Common myeloid progenitor, CD34-positive (primary cell): ENCODE results near the gene RFC5.
"Not testable (repeated sequence)": the region's sequence is repeated elsewhere in the genome, so short reads cannot be mapped to it uniquely, and the experiment has no call there.

ENCODE experiments used
- CTCF ChIA-PET: fragments of 350-600 bp; sonication (Branson Sonifier 250); formaldehyde crosslinking; loops from one replicate; lab custom pipeline; 2021; ENCODE audit warnings: antibody characterized with exemption; lab: Charles Lee
- POLR2A ChIA-PET: fragments of 350-600 bp; sonication (Branson Sonifier 250); formaldehyde crosslinking; loops from one replicate; lab custom pipeline; 2021; ENCODE audit warnings: antibody characterized with exemption; lab: Charles Lee
- DNase-seq, 3 donors: peaks; one replicate each; pipeline versions ENCODE4 v3.0.0 to v3.0.0-alpha.2; 2013
- H3K27ac ChIP-seq, 2 experiments: 1 replicate in 1 of 2; 2 replicates in 1 of 2; pipeline ENCODE4 v1.7.0; 2013; ENCODE audit warnings: inconsistent platforms in 2 of 2, low read length in 2 of 2, mild to moderate bottlenecking in 2 of 2, low read depth in 1 of 2, moderate library complexity in 1 of 2; ENCODE audit not compliant: severe bottlenecking in 2 of 2, insufficient read depth in 1 of 2, poor library complexity in 1 of 2
- H3K27me3 ChIP-seq, 5 experiments: replicated peaks in 2 of 5; 1 replicate in 3 of 5; 2 replicates in 2 of 5; pipeline versions ENCODE4 v1.6.1 to v1.7.0; 2013; ENCODE audit warnings: low read length in 4 of 5, mild to moderate bottlenecking in 2 of 5, moderate library complexity in 2 of 5, inconsistent platforms in 1 of 5; ENCODE audit not compliant: insufficient read depth in 5 of 5, control insufficient read depth in 4 of 5
- H3K36me3 ChIP-seq, 4 experiments: 1 replicate in 2 of 4; 2 replicates in 2 of 4; pipeline versions ENCODE4 v1.6.1 to v1.7.0; 2013; ENCODE audit warnings: low read length in 3 of 4, control low read depth in 1 of 4, mild to moderate bottlenecking in 1 of 4; ENCODE audit not compliant: control insufficient read depth in 4 of 4, insufficient read depth in 4 of 4
- H3K4me1 ChIP-seq, 4 experiments: 1 replicate in 3 of 4; 2 replicates in 1 of 4; pipeline versions ENCODE4 v1.6.1 to v1.7.1; 2013; ENCODE audit warnings: low read length in 3 of 4, mild to moderate bottlenecking in 3 of 4, control low read depth in 1 of 4, inconsistent platforms in 1 of 4, moderate library complexity in 1 of 4; ENCODE audit not compliant: control insufficient read depth in 4 of 4, insufficient read depth in 4 of 4; ENCODE audit errors: control extremely low read depth in 1 of 4
- H3K4me3 ChIP-seq, 7 experiments: 1 replicate in 4 of 7; 2 replicates in 3 of 7; pipeline versions ENCODE4 v1.5.1 to v1.7.0; 2013; ENCODE audit warnings: mild to moderate bottlenecking in 7 of 7, low read length in 6 of 7, moderate library complexity in 6 of 7, inconsistent platforms in 2 of 7, low read depth in 2 of 7, control low read depth in 1 of 7; ENCODE audit not compliant: insufficient read depth in 4 of 7, control insufficient read depth in 1 of 7; ENCODE audit errors: extremely low read depth in 1 of 7
- H3K9me3 ChIP-seq, 5 experiments: 1 replicate in 4 of 5; 2 replicates in 1 of 5; pipeline versions ENCODE4 v1.6.1 to v1.7.1; 2013; ENCODE audit warnings: low read length in 4 of 5, mild to moderate bottlenecking in 2 of 5, inconsistent platforms in 1 of 5, low read depth in 1 of 5, moderate library complexity in 1 of 5; ENCODE audit not compliant: control insufficient read depth in 4 of 5, insufficient read depth in 2 of 5; ENCODE audit errors: control extremely low read depth in 1 of 5
- WGBS: methylation state at CpG from one replicate; pipeline ENCODE4 v1.1.5; 2013; ENCODE audit not compliant: insufficient coverage; 5-methylcytosine and 5-hydroxymethylcytosine counted together

RFC5 gene

GRCh38 chr12:118015306-118015705 is 1.2 kb upstream of the RFC5 start:
- H3K9me3 ChIP-seq: no peaks in the 10 kb centered on the region
- H3K4me1 ChIP-seq: peaks cover 9 to 19% (median 16%) of the 10 kb centered on the region in 4 experiments
- no peak overlapping the region for H3K27ac ChIP-seq
- DNase-seq: no peak
- peaks cover 0 to 4% (median 0%) of the 10 kb centered on the region in 5 experiments for H3K27me3 ChIP-seq
- 94% methylated on average over 2 of the region's 2 CpGs for WGBS
- CTCF ChIA-PET: no interaction called here
- POLR2A ChIA-PET: no interaction called here
- H3K36me3 ChIP-seq: peaks cover under 1 to 14% (median 13%) of the 10 kb centered on the region in 4 experiments
- no peak overlapping the region for H3K4me3 ChIP-seq

- DNase-seq: no peak
- Histone ChIP-seq H3K4me1 (peaks cover 9 to 19% (median 16%) of the 10 kb centered on the region in 4 experiments), H3K4me3 (peak overlapping the region in 5 of 7 experiments; percentile 15 to 91 (median 90)), H3K36me3 (peaks cover 2 to 20% (median 17%) of the 10 kb centered on the region in 4 experiments), H3K27ac (no peak overlapping the region), H3K27me3 (peaks cover 0 to 4% (median 0%) of the 10 kb centered on the region in 5 experiments), H3K9me3 (no peaks in the 10 kb centered on the region)
- WGBS: 93% methylated on average over 2 of the region's 9 CpGs
- POLR2A ChIA-PET: no interaction called here
- CTCF ChIA-PET: interaction anchor here (0.9 kb wide), 1 partner anchor 161 kb away, joined by 3 read pairs; no protein-coding TSS in a partner anchor
Observed at GRCh38 chr12:118015944-118016343, 559 bp upstream of the RFC5 start.

GRCh38 chr12:118017926-118018325 is 1.4 kb downstream of the RFC5 start:
- DNase-seq: no peak
- ChIA-PET POLR2A (no interaction called here), CTCF (no interaction called here)
- Histone ChIP-seq H3K27me3 (peaks cover 0 to 4% (median 0%) of the 10 kb centered on the region in 5 experiments), H3K4me1 (peaks cover 9 to 19% (median 16%) of the 10 kb centered on the region in 4 experiments), H3K9me3 (no peaks in the 10 kb centered on the region), H3K4me3 (peak overlapping the region in 1 of 7 experiments; percentile 91), H3K36me3 (peaks cover 4 to 34% (median 23%) of the 10 kb centered on the region in 4 experiments), H3K27ac (no peak overlapping the region)

DNA sequence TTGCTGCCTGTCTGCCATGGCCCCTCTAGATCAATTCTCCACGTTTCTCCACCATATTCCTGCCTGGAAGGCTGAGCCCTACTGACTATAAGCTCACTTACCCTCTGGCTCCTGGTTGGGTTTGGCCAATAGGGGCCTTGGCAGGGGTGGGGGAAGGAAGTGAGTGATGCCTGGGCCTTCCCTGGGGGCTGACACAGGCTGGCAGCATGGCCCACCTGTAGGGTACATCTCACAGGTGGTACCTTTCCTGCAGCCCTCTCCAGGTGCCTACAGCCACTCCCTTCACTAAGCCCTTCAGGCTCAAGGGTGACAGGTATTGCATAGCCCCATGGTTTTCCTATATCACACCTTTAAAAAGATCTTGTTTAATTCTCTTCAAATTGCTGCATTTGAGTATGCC is 3.5 kb downstream of the RFC5 start:
- H3K27ac ChIP-seq: no peak overlapping the region
- no peak for DNase-seq
- CTCF ChIA-PET: interaction anchor here (0.9 to 1.2 kb wide), 2 partner anchors 36 to 145 kb away, joined by 3 to 4 read pairs; no protein-coding TSS in a partner anchor
- POLR2A ChIA-PET: no interaction called here
- peaks cover 5 to 50% (median 30%) of the 10 kb centered on the region in 4 experiments for H3K36me3 ChIP-seq
- H3K4me3 ChIP-seq: no peak overlapping the region
- no peaks in the 10 kb centered on the region for H3K27me3 ChIP-seq
- 100% methylated on average over 1 of the region's 1 CpG for WGBS
- H3K4me1 ChIP-seq: peaks cover 9 to 19% (median 16%) of the 10 kb centered on the region in 4 experiments
- H3K9me3 ChIP-seq: no peaks in the 10 kb centered on the region

DNA sequence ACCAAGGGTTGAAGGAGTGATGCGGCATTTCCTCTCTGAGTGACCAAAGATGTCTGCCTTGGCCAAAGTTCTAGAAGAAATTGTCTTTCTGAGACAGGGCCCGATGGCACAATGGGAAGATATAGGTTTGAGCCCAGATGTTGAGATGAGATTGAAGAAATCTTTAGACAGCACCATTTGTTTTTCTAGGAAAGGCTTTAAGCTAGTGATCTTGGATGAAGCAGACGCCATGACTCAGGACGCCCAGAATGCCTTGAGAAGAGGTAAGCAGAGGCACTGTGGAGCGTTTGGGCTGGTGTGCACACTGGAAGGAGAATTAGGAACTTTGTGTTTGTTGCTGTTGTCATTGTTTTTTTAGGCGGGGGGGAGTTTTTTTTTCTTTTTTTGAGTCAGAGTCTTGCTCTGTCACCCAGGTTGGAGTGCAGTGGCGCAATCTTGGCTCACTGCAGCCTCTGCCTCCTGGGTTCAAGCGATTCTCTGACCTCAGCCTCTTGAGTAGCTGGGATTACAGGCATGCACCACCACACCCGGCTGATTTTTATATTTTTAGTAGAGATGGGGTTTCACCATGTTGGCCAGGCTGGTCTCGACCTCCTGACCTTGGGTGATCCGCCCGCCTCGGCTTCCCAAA is 5.7 kb downstream of the RFC5 start:
- peaks cover 7 to 71% (median 46%) of the 10 kb centered on the region in 4 experiments for H3K36me3 ChIP-seq
- CTCF ChIA-PET, H3K27ac ChIP-seq, H3K4me1 ChIP-seq, H3K9me3 ChIP-seq, H3K4me3 ChIP-seq, H3K27me3 ChIP-seq, POLR2A ChIA-PET, DNase-seq: not testable (repeated sequence)
- WGBS: 96% methylated on average over 10 of the region's 13 CpGs

- Histone ChIP-seq H3K9me3 (no peaks in the 10 kb centered on the region), H3K27ac (no peak overlapping the region), H3K27me3 (no peaks in the 10 kb centered on the region), H3K4me3 (no peak overlapping the region), H3K36me3 (peaks cover 8 to 73% (median 47%) of the 10 kb centered on the region in 4 experiments), H3K4me1 (peaks cover 0 to 4% (median 2%) of the 10 kb centered on the region in 4 experiments)
- ChIA-PET POLR2A (no interaction called here), CTCF (interaction anchor here (0.5 to 1.0 kb wide), 3 partner anchors 10 to 148 kb away, joined by 3 read pairs; no protein-coding TSS in a partner anchor)
- no peak for DNase-seq
- WGBS: 100% methylated on average over 1 of the region's 3 CpGs
Observed at GRCh38 chr12:118022728-118023109, 6.2 kb downstream of the RFC5 start.

GRCh38 chr12:118023301-118023860 is 6.9 kb downstream of the RFC5 start:
- no peaks in the 10 kb centered on the region for H3K27me3 ChIP-seq
- WGBS: 89% methylated on average over 5 of the region's 9 CpGs
- H3K36me3 ChIP-seq: peaks cover 10 to 78% (median 49%) of the 10 kb centered on the region in 4 experiments
- no peaks in the 10 kb centered on the region for H3K4me1 ChIP-seq
- H3K27ac ChIP-seq: no peak overlapping the region
- CTCF ChIA-PET: interaction anchor here (0.5 to 1.0 kb wide), 3 partner anchors 9 to 148 kb away, joined by 3 read pairs; no protein-coding TSS in a partner anchor
- no peak overlapping the region for H3K4me3 ChIP-seq
- DNase-seq: no peak
- POLR2A ChIA-PET: no interaction called here
- H3K9me3 ChIP-seq: no peaks in the 10 kb centered on the region
